DOHH2 (cell line): ENCODE data around the gene ZNF684.

ENCODE experiments used
- H3F3A ChIP-seq: fragments of 200-600 bp; sonication (generic), shearing (Covaris generic); 2 replicates; pipeline ENCODE4 v1.6.0; 2016; ENCODE audit warnings: antibody characterized with exemption, mild to moderate bottlenecking; ENCODE audit not compliant: control insufficient read depth, insufficient read depth
- H3K27ac ChIP-seq: fragments of 200-600 bp; sonication (generic); 2 replicates; pipeline ENCODE4 v1.5.1; 2014; ENCODE audit warnings: low read depth, mild to moderate bottlenecking, low read length, moderate library complexity
- H3K27me3 ChIP-seq: fragments of 200-600 bp; sonication (generic); 2 replicates; pipeline ENCODE4 v1.6.1; 2014; ENCODE audit warnings: mild to moderate bottlenecking, low read length, mixed read lengths; ENCODE audit not compliant: control insufficient read depth
- H3K36me3 ChIP-seq: fragments of 200-600 bp; sonication (generic); 2 replicates; pipeline ENCODE4 v1.6.1; 2014; ENCODE audit warnings: mild to moderate bottlenecking, low read length, moderate library complexity, mixed read lengths; ENCODE audit not compliant: control insufficient read depth
- H3K4me1 ChIP-seq: fragments of 200-600 bp; sonication (generic); 2 replicates; pipeline ENCODE4 v1.6.1; 2014; ENCODE audit warnings: mild to moderate bottlenecking, low read length, mixed read lengths; ENCODE audit not compliant: control insufficient read depth
- H3K4me2 ChIP-seq: fragments of 200-600 bp; sonication (generic); 2 replicates; pipeline ENCODE4 v1.6.0; 2014; ENCODE audit warnings: mild to moderate bottlenecking, low read length, moderate library complexity
- H3K4me3 ChIP-seq: fragments of 200-600 bp; sonication (generic); 2 replicates; pipeline ENCODE4 v1.5.1; 2014; ENCODE audit warnings: mild to moderate bottlenecking, low read length, mixed read lengths
- H3K79me2 ChIP-seq: fragments of 200-600 bp; sonication (generic); 2 replicates; pipeline ENCODE4 v1.6.1; 2014; ENCODE audit warnings: mild to moderate bottlenecking, low read length, mixed read lengths; ENCODE audit not compliant: control insufficient read depth
- H3K9me2 ChIP-seq: fragments of 200-600 bp; sonication (generic); replicated peaks from 2 replicates; pipeline ENCODE4 v1.6.1; 2014; ENCODE audit warnings: mild to moderate bottlenecking, low read length, mixed read lengths; ENCODE audit not compliant: control insufficient read depth
- H3K9me3 ChIP-seq: fragments of 200-600 bp; sonication (generic); 2 replicates; pipeline ENCODE4 v1.6.1; 2014; ENCODE audit warnings: antibody characterized with exemption, low read length, mixed read lengths; ENCODE audit not compliant: control insufficient read depth, insufficient read depth
- H4K20me1 ChIP-seq: fragments of 200-600 bp; sonication (generic); 2 replicates; pipeline ENCODE4 v1.6.0; 2014; ENCODE audit warnings: low read depth, mild to moderate bottlenecking, antibody characterized with exemption, low read length, moderate library complexity; ENCODE audit not compliant: control insufficient read depth, insufficient read depth
- EZH2phosphoT487 ChIP-seq: fragments of 200-600 bp; sonication (generic); IDR thresholded peaks from 2 replicates; pipeline ENCODE4 v1.6.1; 2017; ENCODE audit warnings: borderline replicate concordance, mild to moderate bottlenecking, antibody characterized with exemption, low read length, moderate library complexity, mixed read lengths
- TF ChIP-seq, protein P1 (sequence below): fragments of 200-600 bp; sonication (generic); IDR thresholded peaks from one replicate; pipeline ENCODE4 v1.5.1; 2014; ENCODE audit warnings: antibody characterized with exemption, mild to moderate bottlenecking, low read depth, low read length; ENCODE audit not compliant: poor library complexity, severe bottlenecking

ZNF684 gene

GRCh38 chr1:40594187-40594531 lies 62.7 kb downstream of the ZNF684 start:
- H3K4me2 ChIP-seq, result no peak overlapping the region
- TF ChIP-seq, protein P1, sequence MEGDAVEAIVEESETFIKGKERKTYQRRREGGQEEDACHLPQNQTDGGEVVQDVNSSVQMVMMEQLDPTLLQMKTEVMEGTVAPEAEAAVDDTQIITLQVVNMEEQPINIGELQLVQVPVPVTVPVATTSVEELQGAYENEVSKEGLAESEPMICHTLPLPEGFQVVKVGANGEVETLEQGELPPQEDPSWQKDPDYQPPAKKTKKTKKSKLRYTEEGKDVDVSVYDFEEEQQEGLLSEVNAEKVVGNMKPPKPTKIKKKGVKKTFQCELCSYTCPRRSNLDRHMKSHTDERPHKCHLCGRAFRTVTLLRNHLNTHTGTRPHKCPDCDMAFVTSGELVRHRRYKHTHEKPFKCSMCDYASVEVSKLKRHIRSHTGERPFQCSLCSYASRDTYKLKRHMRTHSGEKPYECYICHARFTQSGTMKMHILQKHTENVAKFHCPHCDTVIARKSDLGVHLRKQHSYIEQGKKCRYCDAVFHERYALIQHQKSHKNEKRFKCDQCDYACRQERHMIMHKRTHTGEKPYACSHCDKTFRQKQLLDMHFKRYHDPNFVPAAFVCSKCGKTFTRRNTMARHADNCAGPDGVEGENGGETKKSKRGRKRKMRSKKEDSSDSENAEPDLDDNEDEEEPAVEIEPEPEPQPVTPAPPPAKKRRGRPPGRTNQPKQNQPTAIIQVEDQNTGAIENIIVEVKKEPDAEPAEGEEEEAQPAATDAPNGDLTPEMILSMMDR, result no peak
- no peak for TF ChIP-seq EZH2phosphoT487
- no peaks in the 10 kb centered on the region for H3K36me3 ChIP-seq
- no peaks in the 10 kb centered on the region for H3K79me2 ChIP-seq
- H3K4me1 ChIP-seq, result peaks cover 3% of the 10 kb centered on the region; the same call in 1 of the 2 replicates
- no peaks in the 10 kb centered on the region for H3K9me2 ChIP-seq
- no peak overlapping the region for H3K27ac ChIP-seq
- no peaks in the 10 kb centered on the region for H3K9me3 ChIP-seq
- H3K27me3 ChIP-seq, result peaks cover 12% of the 10 kb centered on the region
- no peaks in the 10 kb centered on the region for H3F3A ChIP-seq
- no peaks in the 10 kb centered on the region for H4K20me1 ChIP-seq
- no peak overlapping the region for H3K4me3 ChIP-seq

DNA sequence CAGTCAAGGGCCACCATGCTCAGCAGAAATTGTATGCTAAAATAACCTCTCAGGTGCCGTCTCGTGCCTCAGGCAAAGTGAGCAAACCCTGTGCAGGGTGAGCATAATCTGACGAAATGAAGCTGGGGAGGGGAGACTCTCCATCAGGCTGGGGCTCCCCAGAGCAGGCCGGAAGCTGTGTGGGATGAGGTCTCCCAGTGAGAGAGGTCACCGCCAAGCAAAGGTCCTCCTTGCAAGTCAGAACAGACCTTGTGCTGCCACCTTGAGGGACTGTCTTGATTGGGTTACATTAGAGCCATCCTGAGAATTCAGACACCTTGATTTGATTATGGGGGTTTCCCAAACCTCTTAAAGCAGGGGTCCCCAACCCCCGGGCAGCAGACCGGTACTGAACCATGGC lies 64.2 kb downstream of the ZNF684 start:
- no peak overlapping the region for H3K4me3 ChIP-seq
- H3K4me1 ChIP-seq, result peaks cover 3% of the 10 kb centered on the region; the same call in 1 of the 2 replicates
- H3K36me3 ChIP-seq, result no peaks in the 10 kb centered on the region
- TF ChIP-seq, protein P1, result no peak
- no peak for TF ChIP-seq EZH2phosphoT487
- H3K27ac ChIP-seq, result no peak overlapping the region
- no peaks in the 10 kb centered on the region for H4K20me1 ChIP-seq
- H3F3A ChIP-seq, result no peaks in the 10 kb centered on the region
- peaks cover 12% of the 10 kb centered on the region for H3K27me3 ChIP-seq
- no peaks in the 10 kb centered on the region for H3K9me2 ChIP-seq
- no peaks in the 10 kb centered on the region for H3K79me2 ChIP-seq
- no peaks in the 10 kb centered on the region for H3K9me3 ChIP-seq
- H3K4me2 ChIP-seq, result no peak overlapping the region
